Measurements from ENCODE around the gene RRAS.

- TF ChIP-seq, protein P1, sequence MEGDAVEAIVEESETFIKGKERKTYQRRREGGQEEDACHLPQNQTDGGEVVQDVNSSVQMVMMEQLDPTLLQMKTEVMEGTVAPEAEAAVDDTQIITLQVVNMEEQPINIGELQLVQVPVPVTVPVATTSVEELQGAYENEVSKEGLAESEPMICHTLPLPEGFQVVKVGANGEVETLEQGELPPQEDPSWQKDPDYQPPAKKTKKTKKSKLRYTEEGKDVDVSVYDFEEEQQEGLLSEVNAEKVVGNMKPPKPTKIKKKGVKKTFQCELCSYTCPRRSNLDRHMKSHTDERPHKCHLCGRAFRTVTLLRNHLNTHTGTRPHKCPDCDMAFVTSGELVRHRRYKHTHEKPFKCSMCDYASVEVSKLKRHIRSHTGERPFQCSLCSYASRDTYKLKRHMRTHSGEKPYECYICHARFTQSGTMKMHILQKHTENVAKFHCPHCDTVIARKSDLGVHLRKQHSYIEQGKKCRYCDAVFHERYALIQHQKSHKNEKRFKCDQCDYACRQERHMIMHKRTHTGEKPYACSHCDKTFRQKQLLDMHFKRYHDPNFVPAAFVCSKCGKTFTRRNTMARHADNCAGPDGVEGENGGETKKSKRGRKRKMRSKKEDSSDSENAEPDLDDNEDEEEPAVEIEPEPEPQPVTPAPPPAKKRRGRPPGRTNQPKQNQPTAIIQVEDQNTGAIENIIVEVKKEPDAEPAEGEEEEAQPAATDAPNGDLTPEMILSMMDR (IDR thresholded peaks at IDR 0.05), result no peak
- no peak for TF ChIP-seq POLR2A (IDR thresholded peaks at IDR 0.05)
Measured at GRCh38 chr19:49682274-49682673, 42.3 kb upstream of the RRAS start.

Measured in adrenal gland (tissue), 5 donors.